Measurements from ENCODE around the gene PTH1R. TPM values are rescaled to one million over a fixed set of nuclear protein-coding genes. Genes with fewer than 3 reads are reported as not detected.

The PTH1R gene
- polyA plus RNA-seq, 1 donor (not counting 4 experiments of a cell fraction or from before 2014, with no cell fraction given) = not detected

- Histone ChIP-seq H3K9me1 (ENCODE audit: control insufficient read depth, extremely low read depth, insufficient read depth, low read length) (no peaks in the 10 kb centered on the region), H3K4me3 (ENCODE audit: control insufficient read depth in 2 of 3, extremely low read depth in 1 of 3, insufficient read depth in 2 of 3, low read depth in 1 of 3, low read length in 3 of 3) (no peak overlapping the region), H3K27ac (ENCODE audit: control insufficient read depth, insufficient read depth, low read length) (no peak overlapping the region), H3K9me3 (ENCODE audit: control insufficient read depth, low read depth, low read length) (no peaks in the 10 kb centered on the region), H2AFZ (ENCODE audit: control insufficient read depth, low read length) (no peak overlapping the region), H3K4me2 (ENCODE audit: control insufficient read depth, extremely low read depth, insufficient read depth, low read depth, low read length) (no peak overlapping the region), H3K27me3 (ENCODE audit: control insufficient read depth, extremely low read depth, insufficient read depth, low read length) (peaks cover 56% of the 10 kb centered on the region), H3K79me2 (ENCODE audit: control insufficient read depth, insufficient read depth, low read length) (no peaks in the 10 kb centered on the region), H3K36me3 (ENCODE audit: control insufficient read depth in 2 of 2, extremely low read depth in 1 of 2, insufficient read depth in 2 of 2, low read length in 2 of 2) (no peaks in the 10 kb centered on the region), H4K20me1 (ENCODE audit: control insufficient read depth, extremely low read depth, insufficient read depth, low read length) (no peaks in the 10 kb centered on the region), H3K4me1 (ENCODE audit: control insufficient read depth, extremely low read depth, insufficient read depth, low read length) (peaks cover 5% of the 10 kb centered on the region), H3K9ac (ENCODE audit: control insufficient read depth, extremely low read depth, insufficient read depth, low read length) (no peak overlapping the region)
- no peak for DNase-seq (ENCODE audit: low read depth, low spot score)
- dilution Hi-C loops (cut with MboI; ENCODE audit: extremely low pct_ligation_motif_present, low sequenced_read_pairs) = no loop called here
- TF ChIP-seq EZH2 (IDR thresholded peaks at IDR 0.05; ENCODE audit: low read length) = no peak
- TF ChIP-seq, protein P1, sequence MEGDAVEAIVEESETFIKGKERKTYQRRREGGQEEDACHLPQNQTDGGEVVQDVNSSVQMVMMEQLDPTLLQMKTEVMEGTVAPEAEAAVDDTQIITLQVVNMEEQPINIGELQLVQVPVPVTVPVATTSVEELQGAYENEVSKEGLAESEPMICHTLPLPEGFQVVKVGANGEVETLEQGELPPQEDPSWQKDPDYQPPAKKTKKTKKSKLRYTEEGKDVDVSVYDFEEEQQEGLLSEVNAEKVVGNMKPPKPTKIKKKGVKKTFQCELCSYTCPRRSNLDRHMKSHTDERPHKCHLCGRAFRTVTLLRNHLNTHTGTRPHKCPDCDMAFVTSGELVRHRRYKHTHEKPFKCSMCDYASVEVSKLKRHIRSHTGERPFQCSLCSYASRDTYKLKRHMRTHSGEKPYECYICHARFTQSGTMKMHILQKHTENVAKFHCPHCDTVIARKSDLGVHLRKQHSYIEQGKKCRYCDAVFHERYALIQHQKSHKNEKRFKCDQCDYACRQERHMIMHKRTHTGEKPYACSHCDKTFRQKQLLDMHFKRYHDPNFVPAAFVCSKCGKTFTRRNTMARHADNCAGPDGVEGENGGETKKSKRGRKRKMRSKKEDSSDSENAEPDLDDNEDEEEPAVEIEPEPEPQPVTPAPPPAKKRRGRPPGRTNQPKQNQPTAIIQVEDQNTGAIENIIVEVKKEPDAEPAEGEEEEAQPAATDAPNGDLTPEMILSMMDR (optimal IDR thresholded peaks at IDR 0.05 in 1 of 3, IDR thresholded peaks at IDR 0.05 in 1 of 3, conservative IDR thresholded peaks at IDR 0.05 in 1 of 3; ENCODE audit: extremely low read depth in 1 of 3, insufficient read depth in 2 of 3, low read length in 3 of 3) = no peak
- FAIRE-seq = no peak
These were observed 11.2 kb downstream of the PTH1R start for GRCh38 chr3:46888705-46889104.

- Histone ChIP-seq H3K9me3 (ENCODE audit: control insufficient read depth, low read depth, low read length) (no peaks in the 10 kb centered on the region), H3K4me1 (ENCODE audit: control insufficient read depth, extremely low read depth, insufficient read depth, low read length) (peaks cover 5% of the 10 kb centered on the region), H3K4me3 (ENCODE audit: control insufficient read depth in 2 of 3, extremely low read depth in 1 of 3, insufficient read depth in 2 of 3, low read depth in 1 of 3, low read length in 3 of 3) (no peak overlapping the region), H3K9me1 (ENCODE audit: control insufficient read depth, extremely low read depth, insufficient read depth, low read length) (no peaks in the 10 kb centered on the region), H3K36me3 (ENCODE audit: control insufficient read depth in 2 of 2, extremely low read depth in 1 of 2, insufficient read depth in 2 of 2, low read length in 2 of 2) (no peaks in the 10 kb centered on the region), H2AFZ (ENCODE audit: control insufficient read depth, low read length) (no peak overlapping the region), H3K27ac (ENCODE audit: control insufficient read depth, insufficient read depth, low read length) (no peak overlapping the region), H3K4me2 (ENCODE audit: control insufficient read depth, extremely low read depth, insufficient read depth, low read depth, low read length) (no peak overlapping the region), H3K79me2 (ENCODE audit: control insufficient read depth, insufficient read depth, low read length) (no peaks in the 10 kb centered on the region), H4K20me1 (ENCODE audit: control insufficient read depth, extremely low read depth, insufficient read depth, low read length) (no peaks in the 10 kb centered on the region), H3K27me3 (ENCODE audit: control insufficient read depth, extremely low read depth, insufficient read depth, low read length) (peaks cover 49% of the 10 kb centered on the region), H3K9ac (ENCODE audit: control insufficient read depth, extremely low read depth, insufficient read depth, low read length) (no peak overlapping the region)
- FAIRE-seq (no peak), DNase-seq (ENCODE audit: low read depth, low spot score) (no peak)
- dilution Hi-C loops (cut with MboI; ENCODE audit: extremely low pct_ligation_motif_present, low sequenced_read_pairs) = no loop called here
- no peak for TF ChIP-seq EZH2 (IDR thresholded peaks at IDR 0.05; ENCODE audit: low read length)
- TF ChIP-seq, protein P1 (optimal IDR thresholded peaks at IDR 0.05 in 1 of 3, IDR thresholded peaks at IDR 0.05 in 1 of 3, conservative IDR thresholded peaks at IDR 0.05 in 1 of 3; ENCODE audit: extremely low read depth in 1 of 3, insufficient read depth in 2 of 3, low read length in 3 of 3) = no peak
These were observed 12.0 kb downstream of the PTH1R start for GRCh38 chr3:46889381-46890110.
